Duodenal mucosa (tissue), 2 donors: ENCODE results near the gene TWIST2.

Experiments used
- H3K27ac ChIP-seq: one replicate; pipeline ENCODE4 v1.7.0; 2013; ENCODE audit warnings: low read depth, low read length
- H3K27me3 ChIP-seq, 2 donors: one replicate each; pipeline ENCODE4 v1.7.0; 2013; ENCODE audit warnings: low read length in 2 of 2, control low read depth in 1 of 2; ENCODE audit not compliant: insufficient read depth in 2 of 2, control insufficient read depth in 1 of 2
- H3K36me3 ChIP-seq, 2 donors: one replicate each; pipeline ENCODE4 v1.7.0; 2013; ENCODE audit warnings: low read length in 2 of 2, control low read depth in 1 of 2; ENCODE audit not compliant: insufficient read depth in 2 of 2, control insufficient read depth in 1 of 2
- H3K4me1 ChIP-seq, 2 donors: one replicate each; pipeline ENCODE4 v1.7.0; 2013; ENCODE audit warnings: low read length in 2 of 2, control low read depth in 1 of 2; ENCODE audit not compliant: insufficient read depth in 2 of 2, control insufficient read depth in 1 of 2
- H3K4me3 ChIP-seq, 2 donors: one replicate each; pipeline ENCODE4 v1.7.0; 2013; ENCODE audit warnings: low read length in 2 of 2, low read depth in 1 of 2
- H3K9ac ChIP-seq, 2 donors: one replicate each; pipeline ENCODE4 v1.7.0; 2013; ENCODE audit warnings: low read length in 2 of 2, low read depth in 1 of 2
- H3K9me3 ChIP-seq, 2 donors: one replicate each; pipeline ENCODE4 v1.7.0; 2013; ENCODE audit warnings: low read length in 2 of 2, control low read depth in 1 of 2; ENCODE audit not compliant: control insufficient read depth in 1 of 2

The TWIST2 gene

DNA sequence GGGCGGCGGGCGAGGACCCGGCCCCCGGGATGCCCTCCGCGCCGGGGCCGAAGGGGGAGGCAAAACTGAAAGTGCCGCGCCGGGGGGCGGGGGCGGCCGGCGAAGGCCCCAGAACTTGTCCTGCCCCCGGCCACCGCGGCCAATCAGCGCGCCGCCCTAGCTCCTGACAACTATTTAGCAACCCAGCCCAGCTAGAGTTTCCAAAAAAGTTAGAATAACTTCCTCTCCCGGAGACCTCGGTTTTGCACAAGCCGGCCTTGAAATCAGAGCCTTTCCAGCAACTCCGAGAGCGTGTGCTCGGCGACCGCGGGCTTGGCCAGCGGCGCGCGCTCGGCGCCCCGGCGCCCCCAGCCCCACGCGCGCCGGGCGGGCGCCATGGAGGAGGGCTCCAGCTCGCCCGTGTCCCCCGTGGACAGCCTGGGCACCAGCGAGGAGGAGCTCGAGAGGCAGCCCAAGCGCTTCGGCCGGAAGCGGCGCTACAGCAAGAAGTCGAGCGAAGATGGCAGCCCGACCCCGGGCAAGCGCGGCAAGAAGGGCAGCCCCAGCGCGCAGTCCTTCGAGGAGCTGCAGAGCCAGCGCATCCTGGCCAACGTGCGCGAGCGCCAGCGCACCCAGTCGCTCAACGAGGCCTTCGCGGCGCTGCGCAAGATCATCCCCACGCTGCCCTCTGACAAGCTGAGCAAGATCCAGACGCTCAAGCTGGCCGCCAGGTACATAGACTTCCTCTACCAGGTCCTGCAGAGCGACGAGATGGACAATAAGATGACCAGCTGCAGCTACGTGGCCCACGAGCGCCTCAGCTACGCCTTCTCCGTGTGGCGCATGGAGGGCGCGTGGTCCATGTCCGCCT, at the start of gene TWIST2:
TSS of gene TWIST2 (plus strand) at position 245 of the 850 bp plus-strand sequence. CDS start at position 376, 131 bp downstream.
- H3K36me3 ChIP-seq, result no peaks in the 10 kb centered on the region
- peaks cover 35 to 56% of the 10 kb centered on the region in 2 donors for H3K27me3 ChIP-seq
- no peaks in the 10 kb centered on the region for H3K9me3 ChIP-seq
- peak within 1 kb of the TSS; percentile 55 to 60 for H3K4me3 ChIP-seq
- no peaks in the 10 kb centered on the region for H3K4me1 ChIP-seq
- H3K27ac ChIP-seq, result no peak within 1 kb of the TSS
- no peak within 1 kb of the TSS for H3K9ac ChIP-seq

- Histone ChIP-seq H3K27ac (no peak overlapping the region), H3K4me1 (no peaks in the 10 kb centered on the region), H3K27me3 (no peaks in the 10 kb centered on the region)
These were observed 46.1 kb upstream of the TWIST2 start for GRCh38 chr2:238801791-238802190.

GRCh38 chr2:238802957-238803356, 44.9 kb upstream of the TWIST2 start:
- H3K9ac ChIP-seq, result no peak overlapping the region
- no peak overlapping the region for H3K27ac ChIP-seq
- no peaks in the 10 kb centered on the region for H3K4me1 ChIP-seq
- H3K36me3 ChIP-seq, result no peaks in the 10 kb centered on the region
- H3K27me3 ChIP-seq, result no peaks in the 10 kb centered on the region
- no peak overlapping the region for H3K4me3 ChIP-seq
- no peaks in the 10 kb centered on the region for H3K9me3 ChIP-seq

More at GRCh38 chr2:238801791-238802190, 46.1 kb upstream of the TWIST2 start:
- H3K36me3 ChIP-seq, result no peaks in the 10 kb centered on the region
- no peak overlapping the region for H3K9ac ChIP-seq
- no peaks in the 10 kb centered on the region for H3K9me3 ChIP-seq
- no peak overlapping the region for H3K4me3 ChIP-seq

- Histone ChIP-seq H3K9ac (no peak overlapping the region), H3K27me3 (no peaks in the 10 kb centered on the region), H3K4me1 (no peaks in the 10 kb centered on the region), H3K27ac (no peak overlapping the region), H3K4me3 (no peak overlapping the region), H3K9me3 (peaks cover 0 to 4% of the 10 kb centered on the region in 2 donors), H3K36me3 (no peaks in the 10 kb centered on the region)
These were observed 43.7 kb upstream of the TWIST2 start for GRCh38 chr2:238803996-238804870.

GRCh38 chr2:238808761-238809160, 39.1 kb upstream of the TWIST2 start:
- Histone ChIP-seq H3K9me3 (peaks cover 0 to 4% of the 10 kb centered on the region in 2 donors), H3K9ac (no peak overlapping the region), H3K36me3 (no peaks in the 10 kb centered on the region), H3K27ac (no peak overlapping the region), H3K4me3 (no peak overlapping the region), H3K27me3 (no peaks in the 10 kb centered on the region), H3K4me1 (no peaks in the 10 kb centered on the region)

GRCh38 chr2:238810321-238810720, 37.6 kb upstream of the TWIST2 start:
- Histone ChIP-seq H3K27me3 (peaks cover 0 to 3% of the 10 kb centered on the region in 2 donors), H3K9ac (no peak overlapping the region), H3K36me3 (no peaks in the 10 kb centered on the region), H3K4me1 (no peaks in the 10 kb centered on the region), H3K9me3 (peaks cover 0 to 4% of the 10 kb centered on the region in 2 donors), H3K4me3 (no peak overlapping the region), H3K27ac (no peak overlapping the region)

- Histone ChIP-seq H3K36me3 (no peaks in the 10 kb centered on the region), H3K9me3 (peaks cover 0 to 4% of the 10 kb centered on the region in 2 donors)
These were observed 36.6 kb upstream of the TWIST2 start for GRCh38 chr2:238811293-238811692.

DNA sequence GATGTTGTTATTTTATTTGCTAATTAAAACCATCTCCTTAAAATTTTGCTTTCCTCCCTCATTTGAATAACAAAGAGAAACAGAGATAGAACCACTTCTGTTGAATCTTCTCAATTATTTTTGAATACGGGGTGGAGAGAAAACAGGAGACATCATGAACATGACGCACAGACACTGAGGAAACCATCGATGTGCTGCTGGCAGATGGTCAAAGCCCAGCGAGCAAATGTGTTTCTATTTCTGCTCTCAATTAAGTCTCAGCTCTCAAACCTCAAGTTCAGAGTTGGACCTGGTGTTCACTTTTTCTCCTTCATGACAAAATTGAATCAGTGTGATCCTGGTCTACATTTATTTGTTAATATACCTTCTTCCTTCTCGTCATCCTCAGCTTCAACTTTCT, 36.1 kb upstream of the TWIST2 start:
- H3K36me3 ChIP-seq, result no peaks in the 10 kb centered on the region
- peaks cover 0 to 4% of the 10 kb centered on the region in 2 donors for H3K9me3 ChIP-seq
- H3K4me3 ChIP-seq, result no peak overlapping the region
- peaks cover 0 to 3% of the 10 kb centered on the region in 2 donors for H3K27me3 ChIP-seq
- no peak overlapping the region for H3K27ac ChIP-seq
- H3K4me1 ChIP-seq, result no peaks in the 10 kb centered on the region
- H3K9ac ChIP-seq, result no peak overlapping the region

More at GRCh38 chr2:238811293-238811692, 36.6 kb upstream of the TWIST2 start:
- Histone ChIP-seq H3K27me3 (peaks cover 0 to 3% of the 10 kb centered on the region in 2 donors), H3K27ac (no peak overlapping the region), H3K4me3 (no peak overlapping the region), H3K9ac (no peak overlapping the region), H3K4me1 (no peaks in the 10 kb centered on the region)

DNA sequence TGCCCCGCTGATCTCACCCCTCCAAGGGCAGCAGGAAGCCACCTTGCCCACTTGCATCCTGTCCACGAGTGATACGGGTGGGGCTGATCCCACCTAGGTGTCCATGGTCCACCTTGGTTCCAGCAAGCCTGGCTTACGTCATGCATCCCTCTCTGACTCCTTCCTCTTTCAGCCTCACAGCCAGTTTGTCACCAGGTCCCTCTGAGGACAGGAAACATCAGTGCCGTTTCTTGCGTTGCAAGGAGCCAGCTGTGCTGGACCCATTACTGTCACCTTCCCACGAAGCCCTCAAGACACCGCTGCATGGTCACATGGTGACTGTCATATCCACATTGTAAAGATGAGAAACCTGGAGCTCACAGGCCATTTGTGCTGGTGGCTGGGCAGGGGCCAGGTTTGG, 34.8 kb upstream of the TWIST2 start:
- no peak overlapping the region for H3K4me3 ChIP-seq
- H3K4me1 ChIP-seq, result no peaks in the 10 kb centered on the region
- H3K9me3 ChIP-seq, result peaks cover 0 to 4% of the 10 kb centered on the region in 2 donors

DNA sequence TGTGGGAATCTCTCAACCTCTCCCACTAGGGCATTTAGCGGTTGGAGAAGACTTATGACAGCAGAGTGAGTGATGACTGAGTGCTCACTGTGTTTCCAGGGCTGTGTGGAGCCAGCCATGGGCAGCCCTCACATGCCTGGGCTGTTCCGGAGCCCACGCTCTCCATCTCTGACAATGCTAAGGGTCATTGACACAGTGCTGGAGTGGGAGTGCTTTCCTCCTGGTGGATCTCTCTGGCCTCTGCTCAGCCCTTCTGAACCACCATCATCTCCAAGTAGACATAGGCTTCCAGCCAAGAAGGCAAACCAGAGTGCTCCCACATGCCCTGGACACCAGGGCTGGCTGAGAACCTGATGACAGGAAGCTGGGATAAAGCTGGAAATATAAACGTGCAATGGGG, 33.1 kb upstream of the TWIST2 start:
- Histone ChIP-seq H3K4me1 (no peaks in the 10 kb centered on the region), H3K36me3 (no peaks in the 10 kb centered on the region), H3K4me3 (no peak overlapping the region)

More for the DNA sequence above, 34.8 kb upstream of the TWIST2 start:
- no peak overlapping the region for H3K27ac ChIP-seq
- no peak overlapping the region for H3K9ac ChIP-seq
- H3K27me3 ChIP-seq, result peaks cover 0 to 3% of the 10 kb centered on the region in 2 donors
- H3K36me3 ChIP-seq, result no peaks in the 10 kb centered on the region

More for the DNA sequence above, 33.1 kb upstream of the TWIST2 start:
- peaks cover 0 to 3% of the 10 kb centered on the region in 2 donors for H3K27me3 ChIP-seq
- no peaks in the 10 kb centered on the region for H3K9me3 ChIP-seq
- no peak overlapping the region for H3K9ac ChIP-seq
- H3K27ac ChIP-seq, result no peak overlapping the region
